ENCODE data around the gene ABCA1.

DNA sequence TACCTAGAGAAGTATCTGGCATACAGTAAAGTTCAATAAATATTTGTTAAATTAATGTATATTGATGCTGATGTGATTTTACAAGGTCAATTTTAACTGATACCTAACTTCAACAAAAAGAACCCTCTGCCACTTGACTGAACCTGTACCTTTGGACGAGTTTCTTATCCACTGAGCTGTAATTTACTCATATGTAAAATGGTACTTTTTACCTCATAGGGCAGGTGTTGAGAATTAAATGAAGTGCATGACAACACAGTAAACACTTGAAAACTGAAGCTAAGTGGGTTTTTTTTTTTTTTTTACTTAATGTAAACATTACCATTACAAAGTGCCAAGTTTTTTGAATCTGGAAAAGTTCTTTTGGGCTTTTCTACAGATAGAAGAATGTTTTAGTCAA, 148.6 kb downstream of the ABCA1 start:
- TF ChIP-seq, protein P1, sequence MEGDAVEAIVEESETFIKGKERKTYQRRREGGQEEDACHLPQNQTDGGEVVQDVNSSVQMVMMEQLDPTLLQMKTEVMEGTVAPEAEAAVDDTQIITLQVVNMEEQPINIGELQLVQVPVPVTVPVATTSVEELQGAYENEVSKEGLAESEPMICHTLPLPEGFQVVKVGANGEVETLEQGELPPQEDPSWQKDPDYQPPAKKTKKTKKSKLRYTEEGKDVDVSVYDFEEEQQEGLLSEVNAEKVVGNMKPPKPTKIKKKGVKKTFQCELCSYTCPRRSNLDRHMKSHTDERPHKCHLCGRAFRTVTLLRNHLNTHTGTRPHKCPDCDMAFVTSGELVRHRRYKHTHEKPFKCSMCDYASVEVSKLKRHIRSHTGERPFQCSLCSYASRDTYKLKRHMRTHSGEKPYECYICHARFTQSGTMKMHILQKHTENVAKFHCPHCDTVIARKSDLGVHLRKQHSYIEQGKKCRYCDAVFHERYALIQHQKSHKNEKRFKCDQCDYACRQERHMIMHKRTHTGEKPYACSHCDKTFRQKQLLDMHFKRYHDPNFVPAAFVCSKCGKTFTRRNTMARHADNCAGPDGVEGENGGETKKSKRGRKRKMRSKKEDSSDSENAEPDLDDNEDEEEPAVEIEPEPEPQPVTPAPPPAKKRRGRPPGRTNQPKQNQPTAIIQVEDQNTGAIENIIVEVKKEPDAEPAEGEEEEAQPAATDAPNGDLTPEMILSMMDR (IDR thresholded peaks at IDR 0.05): no peak
- TF ChIP-seq POLR2A (IDR thresholded peaks at IDR 0.05): no peak

All from Peyer's patch (tissue), 4 donors.